Measurements from ENCODE around the gene PCSK5.
A peak's percentile ranks its signal among the peaks of the same experiment; 100 is the strongest.

The PCSK5 gene

DNA sequence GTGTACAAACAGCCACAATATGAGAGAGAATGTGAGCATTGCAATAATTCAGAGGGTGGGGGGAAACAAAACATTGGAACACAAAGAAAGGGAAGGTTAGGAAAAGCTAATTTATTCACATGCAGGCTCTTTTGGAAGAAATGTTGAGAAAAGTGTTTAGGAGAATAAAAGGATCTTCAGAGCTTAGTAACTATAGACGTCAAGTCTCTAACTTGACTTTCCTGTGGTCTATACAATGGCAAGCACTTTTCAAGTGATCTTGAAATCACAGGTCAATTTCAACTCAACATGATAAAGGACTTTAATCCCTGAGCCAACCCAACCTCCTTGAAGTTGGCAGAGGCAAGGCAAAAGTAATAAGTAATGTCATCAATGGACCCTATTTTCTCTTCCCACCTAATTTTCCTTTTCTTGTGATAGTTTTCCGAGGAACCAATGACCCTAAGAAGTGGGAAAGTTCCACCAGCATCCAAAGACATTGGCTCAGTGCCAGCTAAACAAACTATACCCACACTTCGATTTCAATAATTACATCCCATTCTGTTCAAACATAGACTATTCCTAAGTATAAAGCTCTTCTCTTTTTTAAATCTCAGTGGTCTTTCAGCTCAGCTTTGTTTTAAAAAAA is 480.0 kb downstream of the PCSK5 start:
- DNase-seq: no peak

- DNase-seq: no peak
Measured at GRCh38 chr9:76371901-76372300, 481.4 kb downstream of the PCSK5 start.

DNA sequence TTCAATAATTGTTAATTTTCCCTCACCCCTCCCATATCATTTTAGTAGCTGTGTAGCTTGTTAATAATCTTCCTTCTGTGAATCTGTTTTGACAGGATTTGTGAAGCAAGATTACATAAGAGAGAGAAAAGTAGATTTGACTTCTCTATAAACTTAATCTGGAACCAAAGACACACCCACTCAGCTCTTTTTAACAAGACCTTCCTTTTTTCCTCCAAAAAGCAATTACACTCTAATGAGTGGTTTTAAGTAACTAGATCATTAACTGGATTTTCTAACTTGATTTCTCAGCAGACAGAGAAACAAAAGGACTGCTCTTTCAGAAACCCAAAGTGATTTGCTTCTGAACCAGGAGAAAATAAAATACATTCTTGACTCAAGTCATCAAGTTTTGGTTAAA is 481.9 kb downstream of the PCSK5 start:
- DNase-seq: no peak

GRCh38 chr9:76373173-76373783 is 482.8 kb downstream of the PCSK5 start:
- DNase-seq: no peak

DNA sequence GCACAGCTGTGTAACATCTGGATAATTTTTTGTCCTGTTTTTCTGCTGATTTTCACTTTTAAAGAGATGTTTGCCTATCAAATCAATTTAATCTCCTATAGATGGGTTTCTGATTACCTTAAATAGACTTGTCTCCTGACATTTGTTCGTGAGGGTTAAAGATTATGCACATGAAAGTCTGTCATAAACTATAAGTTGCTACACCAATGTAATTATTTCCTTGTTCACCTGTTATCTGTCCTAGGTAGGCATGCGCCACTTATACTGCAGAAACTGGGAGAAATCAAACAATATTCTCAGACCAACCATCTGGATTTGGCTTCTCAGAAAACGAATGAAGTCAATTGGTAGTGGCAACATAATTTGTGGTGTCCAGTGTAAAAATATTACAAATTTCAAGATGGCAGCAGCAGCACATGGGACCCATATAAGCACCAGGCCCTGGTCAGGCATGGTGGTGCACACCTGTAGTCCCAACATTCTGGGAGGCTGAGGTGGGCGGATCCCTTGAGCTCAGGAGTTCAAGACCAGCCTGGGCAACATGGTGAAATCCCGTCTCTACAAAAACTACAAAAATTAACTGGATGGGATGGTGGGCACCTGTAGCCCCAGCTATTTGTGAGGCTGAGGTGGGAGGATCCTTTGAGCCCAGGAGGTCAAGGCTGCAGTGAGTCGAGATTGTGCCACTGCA is 483.5 kb downstream of the PCSK5 start:
- DNase-seq: no peak

DNA sequence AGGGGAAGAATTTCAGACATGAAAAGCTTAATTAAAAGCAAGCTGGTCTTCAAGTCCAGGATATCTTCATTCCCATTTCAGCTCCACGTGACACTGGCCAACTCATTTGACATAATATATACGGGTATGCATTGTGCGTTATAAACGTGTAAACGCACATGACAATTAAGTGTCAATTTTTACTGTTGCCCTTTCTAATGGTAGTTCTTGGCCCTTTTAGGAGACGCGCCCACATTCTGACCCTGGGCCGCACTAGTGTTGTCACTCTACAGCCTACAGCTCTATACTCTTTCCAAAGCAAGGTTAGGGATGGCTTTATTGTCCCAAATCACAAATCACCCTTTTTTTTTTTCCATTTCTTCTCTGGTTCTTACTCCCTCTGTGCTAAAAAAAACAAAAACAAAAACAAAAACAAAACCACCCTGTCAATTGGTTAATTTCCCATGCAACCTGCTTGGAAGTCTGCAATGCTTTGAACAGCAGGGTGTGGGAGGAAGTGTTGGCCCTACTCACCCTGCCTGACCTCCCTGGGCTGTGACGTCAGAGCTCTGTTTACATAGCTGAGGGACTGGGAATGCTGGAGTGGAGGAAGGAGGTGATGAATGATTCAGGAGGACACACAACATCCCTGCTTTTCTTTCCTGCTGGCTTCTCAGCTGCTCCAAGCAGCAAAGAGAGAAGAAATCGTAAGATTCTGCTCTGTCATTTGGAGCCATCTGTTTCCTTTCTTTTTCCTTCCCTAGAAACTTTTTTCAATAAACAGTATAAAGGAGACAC is 484.5 kb downstream of the PCSK5 start:
- DNase-seq: no peak

- DNase-seq: no peak
Measured at GRCh38 chr9:76377791-76378190, 487.3 kb downstream of the PCSK5 start.

DNA sequence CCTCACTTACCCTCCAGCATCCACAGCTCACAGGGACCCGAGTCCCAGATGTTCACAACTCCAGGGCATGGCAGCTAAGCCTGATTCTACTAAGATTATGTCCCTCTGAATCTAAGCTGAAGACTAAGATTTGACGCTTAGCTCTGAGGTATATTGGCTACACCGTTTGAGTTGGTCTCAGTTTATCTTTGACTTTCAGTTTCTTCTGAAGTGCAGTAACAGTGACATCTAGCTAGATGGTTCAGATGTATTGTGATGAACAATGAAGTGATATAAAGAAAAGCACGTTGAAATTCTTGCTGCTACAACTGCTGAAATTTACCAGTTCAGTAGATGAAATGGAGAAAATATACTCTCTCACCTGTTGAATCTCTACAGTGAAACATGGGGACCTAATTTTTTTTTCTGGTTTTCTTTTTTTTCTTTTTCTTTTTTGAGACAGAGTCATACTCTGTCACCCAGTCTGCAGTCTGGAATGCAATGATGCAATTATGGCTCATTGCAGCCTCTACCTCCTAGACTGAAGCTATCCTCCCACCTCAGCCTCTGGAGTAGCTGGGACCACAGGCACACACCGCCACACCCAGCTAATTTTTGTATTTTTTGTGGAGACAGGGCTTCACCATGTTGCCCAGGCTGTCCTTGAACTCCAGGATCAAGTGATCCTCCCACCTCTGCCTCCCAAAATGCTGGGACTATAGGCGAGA is 488.0 kb downstream of the PCSK5 start:
- no peak for DNase-seq

DNA sequence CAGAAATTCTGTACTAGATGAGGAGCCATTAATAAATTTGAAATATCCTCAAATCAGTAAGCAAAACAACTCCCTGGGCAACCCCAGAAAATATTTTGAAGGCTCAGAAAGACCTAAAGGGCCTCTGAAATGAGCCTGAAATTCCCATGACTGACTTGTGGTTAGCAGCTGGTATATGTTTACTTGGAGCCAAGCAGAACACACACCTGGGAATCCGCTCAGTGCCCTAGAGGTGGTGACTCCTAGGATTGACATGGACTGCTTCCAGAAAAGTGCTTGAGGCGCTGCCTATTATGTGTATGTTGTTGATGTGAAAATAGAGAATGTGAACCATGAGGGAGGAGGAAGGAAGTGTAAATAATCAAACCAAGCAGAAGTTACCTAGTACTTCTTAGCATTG is 489.0 kb downstream of the PCSK5 start:
- DNase-seq: no peak

- no peak for DNase-seq
Measured at GRCh38 chr9:76390656-76391055, 500.2 kb downstream of the PCSK5 start.

DNA sequence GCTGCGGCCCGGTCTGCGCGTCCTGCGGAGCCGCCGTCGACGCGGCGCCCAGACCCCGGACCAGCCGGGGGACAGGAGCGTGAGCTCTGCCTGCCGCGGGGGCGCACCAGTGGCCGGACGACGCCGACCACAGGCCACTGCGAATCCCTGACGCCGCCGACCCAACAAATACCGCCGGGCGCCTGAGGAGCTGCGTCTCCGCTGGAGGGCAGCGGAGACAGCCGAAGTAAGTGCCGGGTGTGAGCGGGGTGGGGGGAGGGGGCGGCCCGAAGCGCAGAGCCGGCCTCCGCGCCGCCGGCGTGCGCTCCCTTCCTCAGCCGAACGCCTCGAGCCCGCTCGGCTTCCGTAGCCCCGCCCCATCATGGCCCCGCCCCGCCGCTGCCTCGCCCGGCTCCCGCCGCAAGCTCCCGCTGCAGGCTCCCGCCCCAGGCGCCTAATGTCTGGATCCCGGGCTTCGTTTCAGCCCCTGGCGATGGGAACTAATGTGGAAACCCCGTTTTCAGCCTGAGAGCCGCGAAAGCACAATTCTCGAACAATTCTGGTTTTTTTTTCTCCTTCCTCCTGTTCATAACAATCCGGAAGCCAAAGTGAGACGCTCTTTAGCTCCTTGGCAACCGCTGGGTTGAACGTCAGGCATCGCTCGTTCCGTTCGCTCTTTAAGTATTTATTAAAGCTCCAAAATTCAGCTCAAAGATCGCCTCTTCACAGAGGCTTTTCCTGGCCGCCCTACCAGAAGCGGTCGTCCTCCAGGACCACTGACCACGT is 503.9 kb downstream of the PCSK5 start, which contains the start of gene RFK:
TSS of gene RFK (minus strand) at position 232 of the 765 bp plus-strand sequence. CDS start 255 bp downstream, outside the sequence.
- peak; percentile 20 to 79 for DNase-seq

GRCh38 chr9:76394960-76395252 is 504.4 kb downstream of the PCSK5 start:
- no peak for DNase-seq

- no peak for DNase-seq
Measured at GRCh38 chr9:76395381-76395780, 504.9 kb downstream of the PCSK5 start.

- no peak for DNase-seq
Measured at GRCh38 chr9:76396144-76396543, 505.7 kb downstream of the PCSK5 start.

DNA sequence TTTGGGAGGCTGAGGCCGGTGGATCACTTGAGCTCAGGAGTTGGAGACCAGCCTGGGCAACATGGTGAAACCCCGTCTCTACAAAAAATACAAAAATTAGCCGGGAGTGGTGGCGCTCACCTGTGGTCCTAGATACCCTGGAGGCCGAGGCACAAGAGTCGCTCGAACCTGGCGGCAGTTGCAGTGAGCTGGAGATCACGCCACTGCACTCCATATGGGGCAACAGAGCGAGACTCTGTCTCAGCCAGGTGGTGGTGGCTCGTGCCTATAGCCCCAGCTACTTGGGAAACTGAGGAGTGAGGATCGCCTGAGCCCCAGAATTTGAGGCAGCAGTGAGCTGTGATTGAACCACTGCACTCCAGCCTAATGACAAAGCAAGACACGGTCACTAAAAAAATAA is 506.1 kb downstream of the PCSK5 start:
- no peak for DNase-seq

GRCh38 chr9:76399856-76400255 is 509.4 kb downstream of the PCSK5 start:
- DNase-seq: no peak

- no peak for DNase-seq
Measured at GRCh38 chr9:76400534-76401096, 510.1 kb downstream of the PCSK5 start.

DNA sequence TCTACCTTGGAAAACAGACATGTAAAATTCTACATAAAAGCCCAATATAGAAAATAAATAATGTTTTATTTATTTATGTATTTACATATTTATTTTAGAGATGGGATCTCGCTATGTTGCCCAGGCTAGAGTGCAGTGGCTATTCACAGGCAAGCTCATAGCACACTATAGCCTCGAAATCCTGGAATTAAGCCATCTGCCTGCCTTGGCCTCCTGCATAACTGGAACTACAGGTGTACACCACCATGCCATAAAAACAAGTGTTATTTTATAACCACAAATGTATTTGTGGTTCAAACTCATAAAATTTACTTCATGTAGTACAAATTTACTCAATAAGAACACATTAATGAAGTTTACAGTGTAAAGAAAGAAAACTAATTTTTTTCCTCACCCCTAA is 510.7 kb downstream of the PCSK5 start:
- DNase-seq: no peak

DNA sequence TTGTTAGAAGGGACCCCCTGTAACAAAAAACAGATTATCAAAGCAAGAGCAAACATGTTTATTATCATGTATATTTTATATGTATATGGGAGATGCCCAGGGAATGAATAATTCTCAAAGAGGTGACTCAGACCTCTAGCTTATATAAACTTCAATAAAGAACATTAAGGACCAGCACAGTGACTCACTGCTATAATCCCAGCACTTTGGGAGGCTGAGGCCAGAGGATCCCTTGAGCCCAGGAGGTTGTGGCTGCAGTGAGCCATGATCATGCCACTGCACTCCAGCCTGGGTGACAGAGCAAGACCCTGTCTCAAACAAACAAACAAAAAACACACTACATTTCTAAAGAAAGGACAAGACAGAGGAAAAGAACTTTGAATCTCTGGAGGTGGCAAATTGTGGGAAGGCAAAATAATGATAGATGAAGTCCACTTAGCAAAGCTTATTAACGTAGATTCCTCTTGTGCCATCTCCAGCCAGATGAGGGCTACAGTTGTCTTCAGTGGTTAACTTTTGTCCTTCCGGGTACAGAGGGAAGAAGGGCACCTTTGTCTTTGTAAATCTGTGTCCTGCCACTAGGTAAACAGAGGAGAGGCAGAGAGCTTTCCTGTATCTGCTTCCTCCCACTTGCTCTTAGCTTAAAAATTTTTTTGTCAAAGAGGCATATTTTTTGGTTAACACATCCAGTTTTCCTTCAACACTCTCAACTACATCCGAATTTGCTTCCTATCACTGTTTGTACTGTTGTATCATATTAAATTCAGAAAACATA is 511.3 kb downstream of the PCSK5 start:
- no peak for DNase-seq

- no peak for DNase-seq
Measured at GRCh38 chr9:76403352-76403751, 512.9 kb downstream of the PCSK5 start.

GRCh38 chr9:76404401-76404800 is 513.9 kb downstream of the PCSK5 start:
- no peak for DNase-seq
